GM21360 (cell line): Measurements from ENCODE around the gene PALLD.

ENCODE experiments used
- ATAC-seq: cut with Tn5 transposase; IDR thresholded peaks from one replicate; pipeline ENCODE4 v1.9.1; 2021; ENCODE audit warnings: mild to moderate bottlenecking, moderate library complexity; ENCODE audit not compliant: unreplicated experiment

The PALLD gene

DNA sequence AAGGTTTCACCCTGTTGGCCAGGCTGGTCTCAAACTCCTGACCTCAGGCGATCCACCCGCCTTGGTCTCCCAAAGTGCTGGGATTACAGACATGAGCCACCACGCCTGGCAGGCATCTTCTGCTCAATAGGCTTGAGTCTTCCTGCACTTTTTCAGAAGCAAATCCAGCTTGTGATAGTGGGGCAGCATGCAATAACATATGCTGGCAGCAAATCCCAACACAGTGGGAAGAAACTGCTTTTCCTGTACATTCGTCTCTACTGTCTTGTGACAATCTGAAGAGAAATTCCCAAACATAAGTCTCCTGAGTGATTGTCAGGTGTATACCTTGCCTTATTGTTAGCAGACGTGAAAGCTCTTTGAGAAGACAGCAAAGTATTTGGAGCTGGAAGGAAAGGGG lies 145.7 kb downstream of the PALLD start:
- no peak for ATAC-seq

DNA sequence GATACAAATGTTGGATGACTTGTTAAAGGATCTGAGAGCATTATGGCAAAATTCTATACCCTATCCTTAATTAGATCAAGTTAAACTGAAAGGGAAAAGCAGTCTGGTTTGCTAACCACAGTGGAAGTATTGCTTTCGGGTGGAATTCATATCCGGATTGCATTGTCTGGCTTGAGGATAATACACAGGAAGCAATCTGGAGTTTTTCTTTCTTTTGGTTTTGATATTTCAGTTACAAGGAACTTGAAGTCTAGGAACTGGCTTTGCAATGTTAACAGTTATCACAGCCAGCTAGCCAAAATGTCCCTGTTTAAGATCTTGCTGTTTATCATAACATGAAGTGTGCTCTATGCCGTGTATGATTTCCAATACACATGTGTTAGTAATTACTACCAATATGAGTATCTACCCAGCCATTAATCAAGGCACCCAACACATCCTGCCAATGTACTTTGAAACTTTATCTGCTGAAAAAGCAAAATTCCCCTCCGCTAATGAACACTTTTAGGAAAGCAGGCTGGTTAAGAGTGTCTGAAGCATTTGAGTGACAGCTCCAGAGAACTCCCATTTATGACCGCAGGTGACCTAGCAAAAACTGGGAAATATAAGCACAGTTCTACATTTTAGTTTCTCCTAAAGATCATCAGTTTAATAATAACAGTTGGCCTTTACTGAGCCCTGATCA lies 146.4 kb downstream of the PALLD start:
- ATAC-seq: no peak

DNA sequence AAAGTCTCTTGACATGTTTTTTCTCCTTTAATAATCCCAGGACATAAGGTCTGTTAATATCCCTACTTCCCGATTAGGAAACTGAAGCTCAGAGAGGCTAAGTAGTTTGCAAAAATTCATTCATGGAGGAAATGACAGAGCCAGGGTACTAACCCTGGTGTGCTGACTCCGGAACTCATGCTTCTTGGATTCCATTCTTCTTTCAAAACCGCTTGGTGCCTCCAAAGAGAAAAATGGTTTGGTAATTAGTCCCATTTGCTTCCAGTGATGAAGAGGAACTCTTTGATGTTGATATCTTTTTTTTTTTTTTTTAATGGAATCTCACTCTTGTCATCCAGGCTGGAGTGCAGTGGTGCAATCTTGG lies 146.9 kb downstream of the PALLD start:
- no peak for ATAC-seq

- ATAC-seq: no peak
These were observed 149.3 kb downstream of the PALLD start for GRCh38 chr4:168646001-168646768.

DNA sequence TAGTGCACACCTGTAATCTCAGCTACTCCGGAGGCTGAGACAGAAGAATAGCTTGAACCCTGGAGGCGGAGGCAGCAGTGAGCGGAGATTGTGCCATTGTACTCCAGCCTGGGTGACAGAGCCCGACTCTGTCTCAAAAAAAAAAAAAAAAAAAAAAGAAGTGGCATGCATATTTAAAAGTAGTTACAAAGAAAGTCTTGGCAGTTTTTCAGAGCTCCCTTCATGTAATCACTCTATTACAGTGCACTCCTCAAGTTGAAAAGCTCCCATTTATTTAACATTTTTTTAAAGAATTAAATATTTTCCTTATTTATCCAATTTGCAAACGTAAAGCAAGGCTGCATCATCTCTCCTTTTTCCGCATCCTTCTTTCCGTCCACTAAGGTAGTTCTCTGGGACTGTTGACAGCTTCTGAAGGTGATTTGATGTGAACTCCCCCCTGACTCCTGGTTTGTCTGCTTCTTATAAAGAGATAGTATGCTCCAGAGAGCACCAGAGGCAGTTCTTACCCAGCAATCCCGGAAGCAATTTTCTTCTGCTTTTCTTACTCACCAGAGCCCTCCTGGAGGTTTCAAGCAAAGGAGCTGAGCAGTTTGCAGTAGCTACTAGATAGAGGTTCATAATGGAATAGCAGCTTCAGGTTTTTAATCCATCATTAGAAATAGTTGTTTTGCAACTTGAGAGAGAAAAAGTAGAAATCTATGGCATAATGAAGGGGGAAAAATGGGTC lies 151.0 kb downstream of the PALLD start:
- no peak for ATAC-seq

DNA sequence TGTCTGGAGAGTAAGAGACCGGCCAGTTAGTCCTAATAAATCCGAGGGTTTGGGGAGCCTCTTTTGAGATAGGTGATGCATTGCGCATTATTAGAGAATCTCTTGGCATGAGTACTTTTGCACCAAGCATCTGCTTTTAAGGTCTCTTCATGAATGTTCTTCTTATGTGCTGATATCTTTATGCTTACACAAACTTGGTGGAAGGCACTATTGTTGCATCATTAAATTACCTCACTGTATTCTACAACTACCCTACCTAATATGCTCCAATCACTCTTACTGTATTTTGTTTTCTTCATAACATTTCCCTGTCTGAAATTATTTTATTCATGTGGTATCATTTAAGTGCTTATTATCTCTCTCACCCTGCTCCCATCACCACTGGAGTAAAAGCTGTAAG lies 151.6 kb downstream of the PALLD start:
- no peak for ATAC-seq

DNA sequence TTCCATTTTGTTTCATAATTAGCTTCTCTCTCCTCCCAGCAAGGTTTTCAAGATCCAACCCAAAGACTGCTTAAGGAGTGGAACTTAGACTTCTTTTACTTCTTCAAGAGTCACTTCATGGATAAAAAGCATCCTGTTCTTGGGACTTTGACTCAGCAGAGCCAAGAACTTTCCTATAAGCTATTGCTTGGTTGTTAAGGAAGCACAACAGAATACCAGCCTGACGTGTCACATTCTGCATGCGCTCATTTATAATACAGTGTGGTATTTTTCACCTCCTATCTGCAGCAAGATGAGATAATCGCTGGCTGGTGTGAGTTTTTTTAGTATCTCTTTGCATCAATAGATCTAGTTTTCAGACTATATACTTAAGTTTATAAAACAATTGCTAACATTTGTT lies 152.1 kb downstream of the PALLD start:
- no peak for ATAC-seq

DNA sequence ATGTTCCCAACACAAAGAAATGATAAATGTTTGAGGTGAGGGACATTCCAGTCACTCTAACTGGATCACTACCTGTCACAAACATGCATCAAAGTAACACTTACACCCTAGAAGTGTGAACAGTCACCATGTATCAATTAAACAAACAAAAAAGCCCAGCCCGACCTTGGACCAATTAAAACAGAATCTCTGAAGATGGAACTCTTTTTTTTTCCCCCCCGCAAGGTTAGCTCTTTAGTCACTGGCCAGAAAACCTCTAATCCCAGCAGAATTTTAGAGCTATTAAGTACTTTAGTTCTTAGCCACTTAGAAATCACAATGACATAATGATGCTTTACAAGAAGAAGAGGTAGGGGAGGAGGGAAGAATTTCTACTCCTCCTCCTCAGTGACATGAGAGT lies 154.5 kb downstream of the PALLD start:
- ATAC-seq: no peak

DNA sequence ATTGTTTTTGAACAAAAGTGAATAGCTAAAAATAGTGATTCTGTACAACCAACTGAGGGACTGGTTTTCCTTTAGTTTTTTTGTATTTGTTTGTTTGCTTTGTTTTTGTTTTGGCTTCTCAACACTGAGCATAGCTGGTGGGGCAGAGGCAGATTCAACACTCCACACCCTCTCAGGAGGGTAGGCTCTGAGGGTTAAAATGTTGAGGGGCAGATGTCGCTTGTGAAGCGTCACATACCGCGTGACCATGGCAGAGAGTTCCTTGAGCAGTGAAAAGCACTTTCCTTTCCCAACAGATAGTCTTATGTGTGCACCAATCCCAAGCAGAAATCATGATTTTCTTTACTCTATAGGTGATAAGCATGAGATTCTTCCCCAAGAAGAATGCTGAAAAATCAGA lies 155.0 kb downstream of the PALLD start:
- no peak for ATAC-seq

- ATAC-seq: no peak
These were observed 155.9 kb downstream of the PALLD start for GRCh38 chr4:168652755-168653154.

- ATAC-seq: no peak
These were observed 157.4 kb downstream of the PALLD start for GRCh38 chr4:168654104-168654847.

GRCh38 chr4:168654848-168655174 lies 158.0 kb downstream of the PALLD start:
- no peak for ATAC-seq

GRCh38 chr4:168655182-168655581 lies 158.3 kb downstream of the PALLD start:
- no peak for ATAC-seq

DNA sequence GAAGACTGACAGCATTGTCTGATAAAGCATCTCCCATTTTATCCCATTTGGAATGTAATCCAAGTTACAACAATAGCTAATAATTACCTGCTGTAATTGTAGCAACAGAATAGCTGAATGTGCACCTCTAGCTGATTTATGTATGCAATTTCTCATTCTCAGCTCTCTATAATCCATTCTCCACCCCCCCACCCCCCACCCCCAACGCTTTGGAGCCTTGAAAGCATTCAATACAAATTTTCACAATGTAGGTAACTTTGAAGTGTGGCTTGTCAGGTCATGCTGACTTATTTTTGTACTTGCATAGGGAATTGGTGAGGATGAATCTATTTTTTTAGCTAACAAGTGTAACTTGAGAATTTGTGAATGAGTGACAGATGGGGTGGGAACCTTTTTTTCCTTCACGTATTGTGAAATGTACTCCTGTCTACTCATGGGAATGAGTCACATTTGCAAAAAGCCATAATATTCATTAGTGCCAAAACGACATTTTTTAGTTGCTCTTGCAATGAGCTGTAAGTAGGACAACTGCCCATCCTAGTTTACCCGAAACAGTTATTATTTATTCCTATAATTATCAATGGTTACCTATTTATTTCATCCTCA lies 159.3 kb downstream of the PALLD start:
- no peak for ATAC-seq

DNA sequence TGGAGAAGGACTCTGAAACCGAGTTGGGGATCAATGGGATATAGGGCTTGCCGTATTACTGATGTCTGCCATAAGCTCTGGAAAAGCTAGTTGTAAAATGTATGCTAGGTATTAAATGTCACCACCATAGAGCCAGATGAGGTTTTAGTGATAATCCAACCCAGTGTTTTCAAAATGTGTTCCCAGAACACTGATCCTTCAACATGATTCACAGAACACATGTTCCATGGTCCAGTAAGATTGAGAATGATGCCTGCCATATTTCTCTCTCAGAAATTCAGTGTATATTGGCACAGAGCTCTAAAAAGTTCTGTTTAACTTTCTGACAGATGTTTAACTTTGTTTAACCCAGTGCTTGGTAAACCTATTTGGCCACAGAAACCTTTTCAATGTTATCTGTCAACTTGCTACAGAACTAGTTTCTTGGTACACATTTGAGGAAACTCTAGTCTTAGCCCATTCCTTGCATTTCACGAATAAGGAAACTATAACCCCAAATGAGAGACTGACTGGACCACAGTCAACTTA lies 160.2 kb downstream of the PALLD start:
- no peak for ATAC-seq

GRCh38 chr4:168658751-168659150 lies 161.9 kb downstream of the PALLD start:
- ATAC-seq: no peak

DNA sequence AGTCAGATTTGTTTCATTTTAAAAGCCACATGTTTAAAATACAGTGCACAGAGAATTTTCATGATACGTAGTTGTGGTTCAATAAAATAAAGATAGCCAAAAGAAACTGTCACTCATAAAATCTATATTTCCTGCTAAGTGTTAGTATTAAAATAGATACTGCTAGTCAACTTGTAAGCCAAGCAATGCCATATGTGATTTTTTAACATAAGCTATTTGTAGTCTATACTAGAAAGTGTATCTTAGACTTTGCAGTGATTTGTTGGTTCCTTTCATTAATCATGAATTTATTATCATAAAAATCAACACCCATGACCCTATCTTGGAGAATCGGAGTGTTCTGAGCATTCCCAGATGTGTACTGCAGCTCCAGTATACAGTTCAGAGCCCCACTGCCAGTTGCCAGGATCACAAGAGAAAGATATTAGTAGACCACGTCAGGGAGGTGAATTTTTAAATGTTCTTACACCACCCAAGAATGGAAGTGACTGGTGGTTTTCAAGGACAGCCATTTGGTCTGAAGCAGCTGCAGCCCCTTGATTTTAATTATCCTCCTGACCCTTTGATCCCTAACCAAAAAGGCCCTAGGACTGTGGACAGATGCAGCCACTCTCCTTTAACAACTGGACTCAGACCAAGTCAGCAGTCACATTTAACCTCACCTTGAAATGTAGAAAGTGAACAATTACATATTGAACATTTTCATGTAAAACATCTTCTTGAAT lies 163.1 kb downstream of the PALLD start:
- no peak for ATAC-seq

GRCh38 chr4:168662297-168662984 lies 165.6 kb downstream of the PALLD start:
- no peak for ATAC-seq

DNA sequence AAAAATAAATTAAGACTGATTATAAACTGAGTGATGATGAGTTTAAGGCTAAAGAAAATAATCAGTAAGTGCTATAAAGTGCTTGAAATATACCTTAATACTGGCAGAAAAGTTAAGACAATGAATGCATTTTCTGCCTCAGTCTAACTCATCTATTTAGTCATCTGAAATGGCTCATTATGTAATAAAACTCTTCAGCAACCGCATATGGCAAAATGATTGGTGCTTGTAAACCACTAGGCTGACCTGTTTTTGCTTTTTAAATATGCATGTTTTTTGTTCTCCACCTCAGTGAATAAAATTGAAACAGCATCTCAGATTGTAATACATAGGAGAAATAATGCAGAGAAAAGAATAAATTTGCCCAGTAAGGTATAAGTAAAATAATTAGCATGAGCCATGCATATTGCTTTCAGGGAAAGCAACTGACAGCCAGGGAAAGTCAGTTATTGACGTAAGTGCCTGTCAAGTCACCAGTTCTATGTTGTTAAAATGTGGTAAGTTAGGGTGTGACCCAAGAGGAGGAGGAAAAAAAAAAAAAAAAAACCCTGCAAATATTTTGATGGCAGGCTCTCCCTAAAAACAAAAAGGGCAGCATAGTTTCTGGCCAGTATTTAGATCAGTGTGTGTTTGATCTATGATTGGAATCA lies 167.5 kb downstream of the PALLD start:
- no peak for ATAC-seq
